DMS 273 (cell line): Measurements from ENCODE around the gene PARD3.
"Not testable (repeated sequence)": the region's sequence is repeated elsewhere in the genome, so short reads cannot be mapped to it uniquely, and the experiment has no call there.

ENCODE experiments used
- DNase-seq: peaks from one replicate; lab custom pipeline; 2025; ENCODE audit not compliant: unreplicated experiment; lab: John Stamatoyannopoulos, UW

The PARD3 gene

GRCh38 chr10:34281661-34282582 lies 533.2 kb downstream of the PARD3 start:
- DNase-seq: no peak

GRCh38 chr10:34280599-34281374 lies 534.3 kb downstream of the PARD3 start:
- no peak for DNase-seq

GRCh38 chr10:34275626-34276130 lies 539.4 kb downstream of the PARD3 start:
- no peak for DNase-seq

- DNase-seq: no peak
These were observed 540.2 kb downstream of the PARD3 start for GRCh38 chr10:34274906-34275305.

GRCh38 chr10:34273340-34273739 lies 541.8 kb downstream of the PARD3 start:
- DNase-seq: no peak

- no peak for DNase-seq
These were observed 542.8 kb downstream of the PARD3 start for GRCh38 chr10:34272316-34272715.

GRCh38 chr10:34268410-34268809 lies 546.7 kb downstream of the PARD3 start:
- not testable (repeated sequence) for DNase-seq

GRCh38 chr10:34262985-34263384 lies 552.1 kb downstream of the PARD3 start:
- DNase-seq: peak; percentile 3

GRCh38 chr10:34260904-34261303 lies 554.2 kb downstream of the PARD3 start:
- DNase-seq: no peak

GRCh38 chr10:34256216-34256615 lies 558.9 kb downstream of the PARD3 start:
- no peak for DNase-seq

GRCh38 chr10:34255035-34255434 lies 560.1 kb downstream of the PARD3 start:
- no peak for DNase-seq

GRCh38 chr10:34254596-34254995 lies 560.5 kb downstream of the PARD3 start:
- peak; percentile 8 for DNase-seq

GRCh38 chr10:34252111-34252510 lies 563.0 kb downstream of the PARD3 start:
- no peak for DNase-seq

GRCh38 chr10:34251177-34251576 lies 563.9 kb downstream of the PARD3 start:
- DNase-seq: no peak

GRCh38 chr10:34250722-34251121 lies 564.4 kb downstream of the PARD3 start:
- no peak for DNase-seq

- DNase-seq: peak; percentile 13
These were observed 565.5 kb downstream of the PARD3 start for GRCh38 chr10:34249634-34250033.

GRCh38 chr10:34247560-34247959 lies 567.5 kb downstream of the PARD3 start:
- DNase-seq: no peak

GRCh38 chr10:34244756-34245484 lies 570.2 kb downstream of the PARD3 start:
- no peak for DNase-seq

- DNase-seq: no peak
These were observed 573.7 kb downstream of the PARD3 start for GRCh38 chr10:34241226-34242000.

GRCh38 chr10:34240039-34240438 lies 575.1 kb downstream of the PARD3 start:
- no peak for DNase-seq
